ENCODE data around the gene CADM3. TPM values are rescaled to one million over a fixed set of nuclear protein-coding genes. Genes with fewer than 3 reads are reported as not detected.

The CADM3 gene
- polyA plus RNA-seq, 3 donors = not detected

- no peak for DNase-seq
- Histone ChIP-seq H3K27me3 (ENCODE audit: control insufficient read depth in 2 of 2, insufficient read depth in 2 of 2, low read length in 2 of 2) (no peaks in the 10 kb centered on the region), H3K9ac (ENCODE audit: insufficient read depth, low read length, poor library complexity, severe bottlenecking) (no peak overlapping the region), H3K9me3 (replicated peaks in 1 of 2; ENCODE audit: control insufficient read depth in 1 of 2, insufficient read depth in 1 of 2, low read length in 2 of 2) (no peaks in the 10 kb centered on the region), H2AFZ (ENCODE audit: insufficient read depth, low read depth, low read length, poor library complexity, severe bottlenecking) (no peak overlapping the region), H3K4me3 (replicated peaks in 1 of 3; ENCODE audit: low read depth in 2 of 3, low read length in 3 of 3) (no peak overlapping the region), H3K4me2 (replicated peaks; ENCODE audit: extremely low read depth, low read length, poor library complexity, severe bottlenecking) (no peak overlapping the region), H4K20me1 (ENCODE audit: insufficient read depth, low read length) (no peaks in the 10 kb centered on the region), H3K27ac (ENCODE audit: low read depth in 1 of 2, low read length in 2 of 2) (no peak overlapping the region), H3K36me3 (replicated peaks in 1 of 2; ENCODE audit: control insufficient read depth in 1 of 2, insufficient read depth in 2 of 2, low read length in 2 of 2) (no peaks in the 10 kb centered on the region), H3K79me2 (ENCODE audit: insufficient read depth, low read length) (no peaks in the 10 kb centered on the region), H3K4me1 (ENCODE audit: control insufficient read depth in 1 of 2, insufficient read depth in 2 of 2, low read length in 2 of 2) (no peaks in the 10 kb centered on the region)
- peaks cover 1 to 4% (median 4%) of the 10 kb centered on the region in 3 donors for H3K27me3 Mint-ChIP-seq (ENCODE audit: low read depth in 3 of 3)
- no peak overlapping the region for H3K27ac Mint-ChIP-seq
- no peaks in the 10 kb centered on the region for H3K36me3 Mint-ChIP-seq
- intact Hi-C loops (cut with micrococcal nuclease) = no loop called here
- no peak overlapping the region for H3K4me3 Mint-ChIP-seq
- no peaks in the 10 kb centered on the region for H3K4me1 Mint-ChIP-seq
- TF ChIP-seq CTCF (IDR thresholded peaks at IDR 0.05) = no peak
- peaks cover 0 to 2% (median 0%) of the 10 kb centered on the region in 7 donors for H3K9me3 Mint-ChIP-seq
- WGBS (ENCODE audit: insufficient coverage) = no CpG with 5 or more reads among the region's 5 CpGs
Measured at GRCh38 chr1:159222075-159222865, 50.9 kb downstream of the CADM3 start.

GRCh38 chr1:159223004-159223403, 51.6 kb downstream of the CADM3 start:
- no peak overlapping the region for H3K27ac Mint-ChIP-seq
- 83% methylated on average over 1 of the region's 2 CpGs for WGBS (ENCODE audit: insufficient coverage)
- no peak overlapping the region for H3K9ac ChIP-seq (ENCODE audit: insufficient read depth, low read length, poor library complexity, severe bottlenecking)
- no peak overlapping the region for H3K4me3 ChIP-seq (replicated peaks in 1 of 3; ENCODE audit: low read depth in 2 of 3, low read length in 3 of 3)
- H3K4me2 ChIP-seq (replicated peaks; ENCODE audit: extremely low read depth, low read length, poor library complexity, severe bottlenecking) = no peak overlapping the region
- no peak for TF ChIP-seq CTCF (IDR thresholded peaks at IDR 0.05)
- DNase-seq = no peak
- H3K4me3 Mint-ChIP-seq = no peak overlapping the region
- H3K36me3 Mint-ChIP-seq = no peaks in the 10 kb centered on the region
- H3K27ac ChIP-seq (ENCODE audit: low read depth in 1 of 2, low read length in 2 of 2) = no peak overlapping the region
- H4K20me1 ChIP-seq (ENCODE audit: insufficient read depth, low read length) = no peaks in the 10 kb centered on the region
- no peaks in the 10 kb centered on the region for H3K4me1 Mint-ChIP-seq
- H3K36me3 ChIP-seq (replicated peaks in 1 of 2; ENCODE audit: control insufficient read depth in 1 of 2, insufficient read depth in 2 of 2, low read length in 2 of 2) = no peaks in the 10 kb centered on the region
- H3K79me2 ChIP-seq (ENCODE audit: insufficient read depth, low read length) = no peaks in the 10 kb centered on the region
- peaks cover 1 to 4% (median 4%) of the 10 kb centered on the region in 3 donors for H3K27me3 Mint-ChIP-seq (ENCODE audit: low read depth in 3 of 3)
- no peaks in the 10 kb centered on the region for H3K9me3 ChIP-seq (replicated peaks in 1 of 2; ENCODE audit: control insufficient read depth in 1 of 2, insufficient read depth in 1 of 2, low read length in 2 of 2)
- H3K27me3 ChIP-seq (ENCODE audit: control insufficient read depth in 2 of 2, insufficient read depth in 2 of 2, low read length in 2 of 2) = no peaks in the 10 kb centered on the region
- H2AFZ ChIP-seq (ENCODE audit: insufficient read depth, low read depth, low read length, poor library complexity, severe bottlenecking) = no peak overlapping the region
- intact Hi-C loops (cut with micrococcal nuclease) = no loop called here
- peaks cover 0 to 2% (median 0%) of the 10 kb centered on the region in 7 donors for H3K9me3 Mint-ChIP-seq
- H3K4me1 ChIP-seq (ENCODE audit: control insufficient read depth in 1 of 2, insufficient read depth in 2 of 2, low read length in 2 of 2) = no peaks in the 10 kb centered on the region
